GM12864 (cell line): ENCODE measurements around the gene TFPI.

ENCODE experiments used
- DNase-seq: peaks from one replicate; pipeline ENCODE4 v3.0.0-alpha.2; 2011; ENCODE audit warnings: low read depth
- H3K4me3 ChIP-seq: 2 replicates; pipeline ENCODE4 v1.5.1; 2011; ENCODE audit warnings: mild to moderate bottlenecking, low read depth, low read length, control low read depth
- CTCF ChIP-seq: IDR thresholded peaks from 2 replicates; pipeline ENCODE4 v1.5.1; 2011; ENCODE audit warnings: low read depth, mild to moderate bottlenecking, moderate library complexity, low read length, control low read depth, inconsistent platforms; ENCODE audit errors: missing control alignments

The TFPI gene

GRCh38 chr2:187554011-187554703 is at the start of gene TFPI:
TFPI (minus strand) TSS chr2:187554435; CDS start chr2:187503768, 50,667 bp downstream.
- H3K4me3 ChIP-seq: no peak within 1 kb of the TSS
- TF ChIP-seq CTCF: no peak
- no peak for DNase-seq

GRCh38 chr2:187594801-187595200 is 40.6 kb upstream of the TFPI start:
- no peak overlapping the region for H3K4me3 ChIP-seq
- no peak for TF ChIP-seq CTCF
- DNase-seq: no peak

GRCh38 chr2:187593697-187594096 is 39.5 kb upstream of the TFPI start:
- no peak for TF ChIP-seq CTCF
- DNase-seq: no peak
- no peak overlapping the region for H3K4me3 ChIP-seq

GRCh38 chr2:187593098-187593497 is 38.9 kb upstream of the TFPI start:
- no peak for TF ChIP-seq CTCF
- H3K4me3 ChIP-seq: no peak overlapping the region
- no peak for DNase-seq

- no peak overlapping the region for H3K4me3 ChIP-seq
- no peak for DNase-seq
- no peak for TF ChIP-seq CTCF
Measured at GRCh38 chr2:187590175-187590574, 35.9 kb upstream of the TFPI start.

GRCh38 chr2:187586011-187586641 is 31.9 kb upstream of the TFPI start:
- no peak for DNase-seq
- no peak overlapping the region for H3K4me3 ChIP-seq
- no peak for TF ChIP-seq CTCF
